Measurements from ENCODE around the gene FAN1.

DNA sequence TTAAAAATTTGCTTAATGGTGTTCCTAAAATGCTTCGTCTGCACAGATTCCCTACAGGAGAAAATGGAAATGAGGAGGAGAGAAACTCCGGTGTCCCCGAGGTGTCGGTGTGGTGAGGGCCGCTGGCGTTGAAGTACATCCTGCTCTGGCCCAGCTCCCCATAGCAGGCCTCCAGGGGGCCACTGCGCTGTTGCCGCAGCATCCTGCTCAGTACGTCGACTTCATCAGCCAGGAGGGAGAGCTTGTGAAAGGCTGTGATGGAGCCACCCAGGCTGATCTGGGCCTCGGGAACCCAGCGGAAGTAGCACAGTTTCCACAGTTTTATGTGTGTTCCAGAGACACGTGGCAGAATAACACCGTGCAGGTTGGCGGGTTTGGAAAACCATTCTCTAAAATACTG lies 37.8 kb downstream of the FAN1 start:
- TF ChIP-seq, protein P1, sequence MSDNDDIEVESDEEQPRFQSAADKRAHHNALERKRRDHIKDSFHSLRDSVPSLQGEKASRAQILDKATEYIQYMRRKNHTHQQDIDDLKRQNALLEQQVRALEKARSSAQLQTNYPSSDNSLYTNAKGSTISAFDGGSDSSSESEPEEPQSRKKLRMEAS (IDR thresholded peaks at IDR 0.05) = no peak
- TF ChIP-seq POLR2A (IDR thresholded peaks at IDR 0.05; ENCODE audit: insufficient read depth in 1 of 2, low read depth in 2 of 2, low read length in 2 of 2) = no peak
- no peak for TF ChIP-seq ZNF382 (CRISPR knock-in tag; IDR thresholded peaks at IDR 0.05; ENCODE audit: borderline replicate concordance)
- no peak for TF ChIP-seq CTCF (CRISPR knock-in tag; IDR thresholded peaks at IDR 0.05)
- TF ChIP-seq DR1 (CRISPR knock-in tag; IDR thresholded peaks at IDR 0.05) = no peak
- TF ChIP-seq PRDM4 (CRISPR knock-in tag; IDR thresholded peaks at IDR 0.05; ENCODE audit: borderline replicate concordance) = no peak
